ENCODE data around the gene RING1.

RING1 gene

GRCh38 chr6:33193619-33194018 lies 14.7 kb upstream of the RING1 start:
- TF ChIP-seq TAF1 (IDR thresholded peaks at IDR 0.05; ENCODE audit: borderline replicate concordance, insufficient read depth, low read length) (no peak), SIN3A (IDR thresholded peaks at IDR 0.05; ENCODE audit: borderline replicate concordance, insufficient read depth, low read length) (no peak), FOXP2 (optimal IDR thresholded peaks at IDR 0.05; ENCODE audit: borderline replicate concordance, extremely low read depth, extremely low read length, insufficient read depth) (no peak), REST (IDR thresholded peaks at IDR 0.05; ENCODE audit: insufficient read depth in 1 of 2, low read depth in 2 of 2, low read length in 2 of 2) (no peak), POLR2AphosphoS5 (IDR thresholded peaks at IDR 0.05; ENCODE audit: low read depth, low read length) (no peak)

GRCh38 chr6:33194431-33194979 lies 13.8 kb upstream of the RING1 start:
- TF ChIP-seq TAF1 (IDR thresholded peaks at IDR 0.05; ENCODE audit: borderline replicate concordance, insufficient read depth, low read length) (no peak), FOXP2 (optimal IDR thresholded peaks at IDR 0.05; ENCODE audit: borderline replicate concordance, extremely low read depth, extremely low read length, insufficient read depth) (no peak), SIN3A (IDR thresholded peaks at IDR 0.05; ENCODE audit: borderline replicate concordance, insufficient read depth, low read length) (no peak), POLR2AphosphoS5 (IDR thresholded peaks at IDR 0.05; ENCODE audit: low read depth, low read length) (no peak), REST (IDR thresholded peaks at IDR 0.05; ENCODE audit: insufficient read depth in 1 of 2, low read depth in 2 of 2, low read length in 2 of 2) (no peak)

DNA sequence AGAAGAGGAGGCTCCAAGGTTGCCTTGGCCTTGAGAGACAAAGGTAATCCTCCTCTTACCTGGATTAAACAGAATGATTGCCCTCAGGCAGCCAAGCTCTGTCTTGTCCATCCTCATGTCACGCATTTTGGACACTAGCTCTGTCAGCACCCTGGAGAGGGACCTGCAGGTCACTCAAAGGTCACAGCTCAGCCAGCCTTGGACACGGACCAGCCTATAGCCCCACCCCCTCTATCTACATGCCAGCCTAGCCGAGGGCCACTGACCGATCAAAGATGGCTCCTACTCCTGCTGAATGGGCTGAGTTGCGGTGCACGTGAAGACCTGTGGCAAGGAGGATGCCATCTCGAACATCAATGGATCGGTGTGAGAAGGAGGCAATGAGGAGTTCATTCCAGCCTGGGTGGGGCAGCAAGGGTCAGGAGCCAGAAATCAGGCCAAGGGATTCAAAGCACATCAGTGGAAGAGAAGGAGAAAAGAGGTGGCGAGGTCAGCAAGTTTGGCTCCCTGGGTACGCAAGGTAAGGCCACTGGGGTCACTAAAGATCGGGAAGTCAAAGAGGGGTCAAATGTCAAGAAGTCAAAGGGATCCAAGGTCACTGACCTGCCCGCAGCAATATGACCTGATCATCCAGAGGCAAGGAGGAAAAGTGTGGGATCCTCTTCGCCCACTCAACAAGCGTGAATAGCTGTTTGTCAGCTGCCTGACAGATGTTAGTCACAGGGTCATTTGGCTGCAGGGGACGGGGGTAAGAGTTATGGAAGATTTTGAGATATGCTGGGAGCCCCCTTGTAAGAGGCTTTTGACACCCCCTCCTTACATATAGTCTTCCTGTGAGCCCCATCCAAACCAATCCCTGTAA lies 12.8 kb upstream of the RING1 start:
- no peak for TF ChIP-seq POLR2AphosphoS5 (IDR thresholded peaks at IDR 0.05; ENCODE audit: low read depth, low read length)
- TF ChIP-seq TAF1 (IDR thresholded peaks at IDR 0.05; ENCODE audit: borderline replicate concordance, insufficient read depth, low read length): no peak
- TF ChIP-seq SIN3A (IDR thresholded peaks at IDR 0.05; ENCODE audit: borderline replicate concordance, insufficient read depth, low read length): no peak
- peak; percentile 71 to 88 for TF ChIP-seq REST (IDR thresholded peaks at IDR 0.05; ENCODE audit: insufficient read depth in 1 of 2, low read depth in 2 of 2, low read length in 2 of 2)

DNA sequence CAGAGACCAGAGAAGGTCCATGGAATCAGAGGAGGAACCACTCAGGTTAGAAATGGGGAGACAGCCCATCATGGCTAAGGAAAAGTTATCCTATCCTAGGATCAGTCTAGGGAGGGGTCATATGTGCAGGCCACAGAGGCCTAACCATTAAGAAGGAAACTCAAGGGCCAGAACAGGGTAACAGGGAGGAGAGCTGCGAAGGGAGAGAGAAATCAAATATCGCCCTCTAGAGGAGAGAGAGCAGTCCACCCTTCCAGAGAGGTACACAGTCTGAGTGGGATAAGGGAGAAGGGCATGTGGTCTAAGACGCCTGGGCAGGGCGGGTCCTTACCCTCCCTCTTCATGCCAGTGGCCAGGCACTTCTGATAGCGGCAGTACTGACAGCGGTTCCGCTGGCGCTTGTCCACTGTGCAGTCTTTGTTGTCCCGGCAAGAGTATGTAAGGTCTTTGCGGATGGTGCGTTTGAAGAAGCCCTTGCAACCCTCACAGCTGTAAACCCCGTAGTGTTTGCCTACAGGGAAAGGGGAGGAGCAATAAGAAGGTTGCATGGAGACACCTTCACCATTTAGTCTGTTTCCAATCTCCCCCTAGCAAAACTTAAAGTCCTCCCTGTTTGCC lies 10.8 kb upstream of the RING1 start:
- TF ChIP-seq FOXP2 (optimal IDR thresholded peaks at IDR 0.05; ENCODE audit: borderline replicate concordance, extremely low read depth, extremely low read length, insufficient read depth) (no peak), REST (IDR thresholded peaks at IDR 0.05; ENCODE audit: insufficient read depth in 1 of 2, low read depth in 2 of 2, low read length in 2 of 2) (no peak), POLR2AphosphoS5 (IDR thresholded peaks at IDR 0.05; ENCODE audit: low read depth, low read length) (no peak), SIN3A (IDR thresholded peaks at IDR 0.05; ENCODE audit: borderline replicate concordance, insufficient read depth, low read length) (no peak), TAF1 (IDR thresholded peaks at IDR 0.05; ENCODE audit: borderline replicate concordance, insufficient read depth, low read length) (no peak)

Measured in PFSK-1 (cell line).